KMS-11 (cell line): ENCODE measurements around the gene GPR137.
A peak's percentile ranks its signal among the peaks of the same experiment; 100 is the strongest.

Source experiments
- H2AFZ ChIP-seq: fragments of 200-600 bp; sonication (generic); 2 replicates; pipeline ENCODE4 v1.6.1; 2016; ENCODE audit warnings: antibody characterized with exemption, mixed run types, low read depth
- H3K27ac ChIP-seq: fragments of 200-600 bp; sonication (generic); 2 replicates; pipeline ENCODE4 v1.6.1; 2016; ENCODE audit warnings: mild to moderate bottlenecking, mixed run types
- H3K27me3 ChIP-seq: fragments of 200-600 bp; sonication (generic); 2 replicates; pipeline ENCODE4 v1.6.1; 2017; ENCODE audit warnings: mild to moderate bottlenecking, low read depth, mixed run types, moderate library complexity; ENCODE audit not compliant: insufficient read depth
- H3K36me3 ChIP-seq: fragments of 200-600 bp; sonication (generic); 2 replicates; pipeline ENCODE4 v1.6.1; 2017; ENCODE audit warnings: mild to moderate bottlenecking, mixed run types; ENCODE audit not compliant: insufficient read depth
- H3K4me1 ChIP-seq: fragments of 200-600 bp; sonication (generic); 2 replicates; pipeline ENCODE4 v1.6.1; 2016; ENCODE audit warnings: mild to moderate bottlenecking, low read depth, mixed run types; ENCODE audit not compliant: poor library complexity, severe bottlenecking
- H3K4me2 ChIP-seq: fragments of 200-600 bp; sonication (generic); 2 replicates; pipeline ENCODE4 v1.7.0; 2016; ENCODE audit warnings: mild to moderate bottlenecking, mixed run types
- H3K4me3 ChIP-seq: fragments of 200-600 bp; sonication (generic); IDR thresholded peaks from 2 replicates; pipeline ENCODE4 v1.6.1; 2017; ENCODE audit warnings: low read depth, low read length, mixed read lengths; ENCODE audit not compliant: insufficient read depth
- H3K79me2 ChIP-seq: fragments of 200-600 bp; sonication (generic); 2 replicates; pipeline ENCODE4 v1.6.1; 2016; ENCODE audit warnings: low read depth, mixed run types; ENCODE audit not compliant: insufficient read depth
- H3K9ac ChIP-seq: fragments of 200-600 bp; sonication (generic); 2 replicates; pipeline ENCODE4 v1.6.1; 2016; ENCODE audit warnings: mild to moderate bottlenecking, mixed run types
- H4K20me1 ChIP-seq: fragments of 200-600 bp; sonication (generic); 2 replicates; pipeline ENCODE4 v1.6.1; 2016; ENCODE audit warnings: mild to moderate bottlenecking, mixed run types; ENCODE audit not compliant: insufficient read depth
- TF ChIP-seq, protein P1 (sequence below): fragments of 200-600 bp; sonication (generic); conservative IDR thresholded peaks from 2 replicates; pipeline ENCODE4 v1.6.1; 2017; ENCODE audit warnings: low read depth, mild to moderate bottlenecking, antibody characterized with exemption, low read length, moderate library complexity, mixed read lengths

The GPR137 gene

DNA sequence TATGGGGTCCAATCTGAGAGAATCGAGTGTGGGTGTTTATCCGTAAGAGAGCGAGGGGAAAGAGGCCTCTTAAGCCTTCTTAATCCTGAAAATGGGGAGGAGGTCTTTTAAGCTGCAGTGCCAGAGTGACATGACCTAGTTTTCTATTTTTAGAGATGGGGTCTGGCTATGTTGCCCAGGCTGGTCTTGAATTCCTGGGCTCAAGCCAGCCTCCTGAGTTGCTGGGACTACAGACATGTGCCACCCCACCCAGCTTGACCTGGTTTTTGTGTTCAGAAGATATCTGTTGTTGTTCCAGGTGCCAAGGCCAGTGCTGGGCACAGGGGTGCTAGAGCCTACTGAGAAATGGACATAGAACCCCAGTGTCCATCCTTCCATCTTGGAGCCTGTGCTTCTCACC lies 2.6 kb upstream of the GPR137 start:
- H3K27ac ChIP-seq = no peak overlapping the region; the same call in 1 of the 2 replicates

DNA sequence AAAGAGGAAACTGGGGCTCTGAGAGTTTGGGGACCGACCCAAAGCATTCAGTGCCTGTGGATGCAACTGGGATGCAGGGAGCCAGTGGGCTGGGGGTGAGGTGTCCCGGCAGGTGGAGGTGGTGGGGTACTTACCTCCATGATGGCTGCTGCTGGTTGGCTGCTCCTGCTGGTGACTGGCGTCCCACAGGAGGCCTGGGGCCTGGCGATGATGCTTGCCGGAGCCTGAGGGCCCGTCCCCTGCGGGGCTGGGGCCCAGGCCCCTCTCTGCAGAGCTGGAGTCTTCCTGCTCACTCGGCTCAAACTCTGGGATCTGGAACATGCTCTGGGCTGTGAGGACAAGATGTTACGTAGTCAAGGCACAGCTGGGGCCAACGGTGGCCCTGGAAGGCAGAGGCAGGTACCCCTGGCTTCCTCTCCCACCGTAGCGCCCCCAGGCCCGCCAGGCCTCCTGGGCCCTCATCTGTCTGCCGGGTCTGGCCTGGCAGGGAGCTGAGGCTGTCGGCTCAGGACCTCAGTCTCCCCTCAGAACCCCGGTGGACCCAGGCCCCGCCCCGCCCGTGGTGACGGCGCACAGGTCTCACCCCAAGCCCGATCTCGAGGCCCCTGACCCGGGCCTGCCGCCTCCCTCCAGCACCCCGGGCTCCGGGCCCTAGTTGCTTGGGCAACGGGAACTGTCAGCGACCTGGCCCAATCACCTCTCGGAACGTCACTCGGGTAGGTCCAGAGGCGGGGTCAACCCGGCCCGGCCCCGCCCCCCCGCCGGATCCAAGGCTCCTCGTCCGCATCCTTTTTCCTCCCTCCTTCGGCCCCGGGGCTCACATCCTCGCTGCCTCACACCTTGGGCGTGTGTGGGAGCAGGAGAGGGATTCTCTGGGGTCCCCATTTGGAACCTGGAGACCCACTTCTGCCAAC lies 1.3 kb upstream of the GPR137 start, which contains the start of gene BAD:
Gene BAD, minus strand, starts transcription at position 618 of the 914 bp plus-strand sequence. Its CDS starts 297 bp downstream, at position 321.
- no peak within 1 kb of the TSS for H3K4me3 ChIP-seq
- peak within 1 kb of the TSS; percentile 92 for H3K27ac ChIP-seq
- H3K79me2 ChIP-seq = peaks cover 14% of the 10 kb centered on the region
- TF ChIP-seq, protein P1, sequence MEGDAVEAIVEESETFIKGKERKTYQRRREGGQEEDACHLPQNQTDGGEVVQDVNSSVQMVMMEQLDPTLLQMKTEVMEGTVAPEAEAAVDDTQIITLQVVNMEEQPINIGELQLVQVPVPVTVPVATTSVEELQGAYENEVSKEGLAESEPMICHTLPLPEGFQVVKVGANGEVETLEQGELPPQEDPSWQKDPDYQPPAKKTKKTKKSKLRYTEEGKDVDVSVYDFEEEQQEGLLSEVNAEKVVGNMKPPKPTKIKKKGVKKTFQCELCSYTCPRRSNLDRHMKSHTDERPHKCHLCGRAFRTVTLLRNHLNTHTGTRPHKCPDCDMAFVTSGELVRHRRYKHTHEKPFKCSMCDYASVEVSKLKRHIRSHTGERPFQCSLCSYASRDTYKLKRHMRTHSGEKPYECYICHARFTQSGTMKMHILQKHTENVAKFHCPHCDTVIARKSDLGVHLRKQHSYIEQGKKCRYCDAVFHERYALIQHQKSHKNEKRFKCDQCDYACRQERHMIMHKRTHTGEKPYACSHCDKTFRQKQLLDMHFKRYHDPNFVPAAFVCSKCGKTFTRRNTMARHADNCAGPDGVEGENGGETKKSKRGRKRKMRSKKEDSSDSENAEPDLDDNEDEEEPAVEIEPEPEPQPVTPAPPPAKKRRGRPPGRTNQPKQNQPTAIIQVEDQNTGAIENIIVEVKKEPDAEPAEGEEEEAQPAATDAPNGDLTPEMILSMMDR = no peak
- H3K4me2 ChIP-seq = peak within 1 kb of the TSS; percentile 97
- H2AFZ ChIP-seq = peak within 1 kb of the TSS; percentile 66
- H3K9ac ChIP-seq = peak within 1 kb of the TSS; percentile 81
- no peaks in the 10 kb centered on the region for H4K20me1 ChIP-seq
- H3K36me3 ChIP-seq = no peaks in the 10 kb centered on the region
- peaks cover 28% of the 10 kb centered on the region for H3K4me1 ChIP-seq
- no peaks in the 10 kb centered on the region for H3K27me3 ChIP-seq

More for the DNA sequence above, 2.6 kb upstream of the GPR137 start:
- Histone ChIP-seq H3K4me1 (peaks cover 28% of the 10 kb centered on the region), H3K79me2 (peaks cover 14% of the 10 kb centered on the region), H3K4me3 (no peak overlapping the region), H3K4me2 (peak overlapping the region; percentile 97; the same call in 1 of the 2 replicates), H3K36me3 (no peaks in the 10 kb centered on the region), H3K9ac (no peak overlapping the region), H3K27me3 (no peaks in the 10 kb centered on the region), H4K20me1 (no peaks in the 10 kb centered on the region), H2AFZ (no peak overlapping the region)
- TF ChIP-seq, protein P1 = no peak

GRCh38 chr11:64285885-64286800 lies 495 bp downstream of the GPR137 start:
- no peak overlapping the region for H3K4me3 ChIP-seq
- peak overlapping the region; percentile 81; the same call in 1 of the 2 replicates for H3K9ac ChIP-seq
- H3K4me2 ChIP-seq = peak overlapping the region; percentile 88
- peak overlapping the region; percentile 51 for H2AFZ ChIP-seq
- no peaks in the 10 kb centered on the region for H4K20me1 ChIP-seq
- TF ChIP-seq, protein P1 = 0 out of 2 replicates have a peak, but pooled peaks have one; percentile 14
- peaks cover 14% of the 10 kb centered on the region for H3K79me2 ChIP-seq
- no peaks in the 10 kb centered on the region for H3K27me3 ChIP-seq
- H3K4me1 ChIP-seq = peaks cover 28% of the 10 kb centered on the region
- H3K27ac ChIP-seq = peak overlapping the region; percentile 92; the same call in 1 of the 2 replicates
- H3K36me3 ChIP-seq = no peaks in the 10 kb centered on the region

DNA sequence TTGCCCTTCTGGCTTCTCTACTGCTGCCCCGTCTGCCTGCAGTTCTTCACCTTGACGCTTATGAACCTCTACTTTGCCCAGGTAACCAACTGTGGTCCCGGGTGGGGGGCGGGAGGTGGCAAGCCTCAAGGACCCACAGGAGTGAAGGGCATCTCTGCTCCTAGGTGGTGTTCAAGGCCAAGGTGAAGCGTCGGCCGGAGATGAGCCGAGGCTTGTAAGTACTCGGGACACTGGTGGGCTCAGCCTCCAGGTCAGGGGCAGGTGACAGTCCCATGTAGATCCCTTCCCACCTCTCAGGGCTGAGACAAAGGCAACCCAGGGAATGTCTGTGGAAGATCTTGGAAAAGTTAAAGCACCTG lies 1.1 kb downstream of the GPR137 start:
- no peak overlapping the region for H3K9ac ChIP-seq
- H3K79me2 ChIP-seq = peaks cover 14% of the 10 kb centered on the region
- H3K4me2 ChIP-seq = peak overlapping the region; percentile 88; the same call in 1 of the 2 replicates
- no peaks in the 10 kb centered on the region for H4K20me1 ChIP-seq
- H3K4me3 ChIP-seq = no peak overlapping the region
- no peak overlapping the region for H2AFZ ChIP-seq
- peaks cover 28% of the 10 kb centered on the region for H3K4me1 ChIP-seq
- H3K27me3 ChIP-seq = no peaks in the 10 kb centered on the region
- TF ChIP-seq, protein P1 = no peak
- no peak overlapping the region for H3K27ac ChIP-seq
- no peaks in the 10 kb centered on the region for H3K36me3 ChIP-seq
